NCI-H2196 (cell line): ENCODE measurements around the gene ADCY9.
"Not testable (repeated sequence)": the region's sequence is repeated elsewhere in the genome, so short reads cannot be mapped to it uniquely, and the experiment has no call there.

Experiments
- DNase-seq: peaks from one replicate; lab custom pipeline; 2025; ENCODE audit not compliant: unreplicated experiment; lab: John Stamatoyannopoulos, UW

Gene ADCY9

DNA sequence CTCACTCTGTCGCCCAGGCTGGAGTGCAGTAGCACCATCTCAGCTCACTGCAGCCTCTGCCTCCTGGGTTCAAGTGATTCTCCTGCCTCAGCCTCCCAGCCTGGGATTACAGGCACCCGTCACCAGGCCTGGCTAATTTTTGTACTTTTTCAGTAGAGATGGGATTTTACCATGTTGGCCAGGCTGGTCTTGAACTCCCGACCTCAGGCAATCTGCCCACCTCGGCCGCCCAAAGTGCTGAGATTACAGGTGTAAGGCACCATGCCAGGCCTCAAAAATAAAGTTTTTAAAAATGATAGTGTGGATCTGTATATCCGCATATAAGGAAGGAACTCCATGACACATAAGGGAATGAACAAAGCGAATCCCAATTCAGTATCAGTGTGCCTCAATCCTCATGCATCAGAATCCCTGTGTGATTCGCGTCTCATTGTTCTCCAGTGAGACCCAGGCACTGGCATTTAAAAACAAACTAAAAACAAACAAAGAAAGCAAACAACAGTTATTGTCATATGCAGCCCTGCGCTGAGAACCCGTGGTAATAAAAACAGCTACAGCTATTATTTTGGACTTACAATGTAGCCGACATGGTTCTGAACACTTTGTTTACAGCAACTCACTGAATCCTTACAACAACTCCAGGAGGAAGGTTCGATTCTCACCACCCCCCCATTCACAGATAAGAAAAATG is 181.6 kb downstream of the ADCY9 start:
- DNase-seq, result no peak

DNA sequence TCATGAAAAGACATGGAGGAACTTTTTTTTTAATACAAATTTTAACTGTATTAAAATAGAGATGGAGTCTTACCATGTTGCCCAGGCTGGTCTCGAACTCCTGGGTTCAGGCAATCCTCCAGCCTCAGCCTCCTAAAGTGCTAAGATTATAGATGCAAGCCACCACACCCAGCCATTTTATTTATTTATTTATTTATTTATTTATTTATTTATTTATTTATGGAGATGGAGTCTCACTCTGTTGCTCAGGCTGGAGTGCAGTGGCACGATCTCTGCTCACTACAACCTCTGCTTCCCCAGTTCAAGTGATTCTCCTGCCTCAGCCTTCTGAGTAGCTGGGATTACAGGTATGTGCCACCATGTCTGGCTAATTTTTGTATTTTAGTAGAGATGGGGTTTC is 189.1 kb downstream of the ADCY9 start:
- DNase-seq, result not testable (repeated sequence)

DNA sequence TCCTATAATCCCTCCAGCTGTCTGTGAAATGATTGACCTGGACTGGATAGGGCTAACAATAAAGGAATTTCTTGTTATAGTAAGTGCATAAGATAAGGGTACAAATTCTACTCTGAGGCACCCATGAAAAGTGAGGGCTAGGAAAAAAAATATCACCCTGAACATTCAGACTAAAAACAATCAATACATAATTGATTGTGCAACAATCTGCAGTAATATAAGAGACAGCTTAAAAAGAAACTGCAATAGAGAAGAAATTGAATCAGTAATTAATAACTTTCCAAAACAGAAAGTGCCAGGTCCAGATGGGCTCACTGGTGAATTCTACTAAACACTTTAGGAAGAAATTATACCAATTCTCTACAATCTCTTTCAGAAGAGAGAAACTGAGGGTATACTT is 191.5 kb downstream of the ADCY9 start:
- DNase-seq, result no peak

DNA sequence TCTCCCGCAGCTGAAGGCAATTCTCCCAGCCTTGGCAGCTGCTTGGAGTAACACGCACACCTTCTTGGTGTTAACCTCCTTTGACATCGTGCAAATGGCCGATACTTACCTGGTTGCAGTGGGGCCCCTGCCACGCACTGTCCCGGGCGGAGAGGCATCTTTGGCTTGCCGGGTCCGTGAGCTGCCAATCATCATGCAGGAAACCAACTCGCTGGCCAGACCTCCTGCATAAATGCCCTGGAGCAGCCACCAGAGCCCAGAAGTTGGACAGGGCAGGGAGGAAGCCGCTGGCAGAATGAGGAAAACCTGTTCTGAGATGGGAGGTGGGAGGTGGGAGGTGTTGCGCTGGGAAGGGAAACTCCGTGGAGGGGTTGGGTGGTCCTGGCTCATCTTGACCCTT is 194.0 kb downstream of the ADCY9 start:
- DNase-seq, result no peak

- no peak for DNase-seq
Observed at GRCh38 chr16:3920206-3920605, 196.0 kb downstream of the ADCY9 start.

DNA sequence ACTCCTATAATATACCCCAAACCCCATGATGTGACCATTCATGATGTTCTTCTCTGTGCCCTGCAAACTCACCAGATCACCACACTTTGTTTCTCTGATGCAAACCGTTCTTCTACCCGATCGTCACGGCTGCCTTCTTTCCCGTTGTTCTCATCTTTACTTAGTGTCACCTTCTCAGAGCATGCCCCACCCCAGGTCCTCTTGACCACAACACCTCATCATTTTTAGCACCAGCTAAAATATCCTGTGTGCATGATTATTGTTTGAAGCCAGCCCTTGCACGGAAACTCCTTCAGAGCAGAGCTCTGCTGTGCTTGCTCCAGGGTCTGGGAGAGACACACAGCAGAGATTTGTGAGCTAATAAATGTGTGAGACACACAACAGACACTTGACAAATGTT is 196.8 kb downstream of the ADCY9 start:
- DNase-seq, result no peak

DNA sequence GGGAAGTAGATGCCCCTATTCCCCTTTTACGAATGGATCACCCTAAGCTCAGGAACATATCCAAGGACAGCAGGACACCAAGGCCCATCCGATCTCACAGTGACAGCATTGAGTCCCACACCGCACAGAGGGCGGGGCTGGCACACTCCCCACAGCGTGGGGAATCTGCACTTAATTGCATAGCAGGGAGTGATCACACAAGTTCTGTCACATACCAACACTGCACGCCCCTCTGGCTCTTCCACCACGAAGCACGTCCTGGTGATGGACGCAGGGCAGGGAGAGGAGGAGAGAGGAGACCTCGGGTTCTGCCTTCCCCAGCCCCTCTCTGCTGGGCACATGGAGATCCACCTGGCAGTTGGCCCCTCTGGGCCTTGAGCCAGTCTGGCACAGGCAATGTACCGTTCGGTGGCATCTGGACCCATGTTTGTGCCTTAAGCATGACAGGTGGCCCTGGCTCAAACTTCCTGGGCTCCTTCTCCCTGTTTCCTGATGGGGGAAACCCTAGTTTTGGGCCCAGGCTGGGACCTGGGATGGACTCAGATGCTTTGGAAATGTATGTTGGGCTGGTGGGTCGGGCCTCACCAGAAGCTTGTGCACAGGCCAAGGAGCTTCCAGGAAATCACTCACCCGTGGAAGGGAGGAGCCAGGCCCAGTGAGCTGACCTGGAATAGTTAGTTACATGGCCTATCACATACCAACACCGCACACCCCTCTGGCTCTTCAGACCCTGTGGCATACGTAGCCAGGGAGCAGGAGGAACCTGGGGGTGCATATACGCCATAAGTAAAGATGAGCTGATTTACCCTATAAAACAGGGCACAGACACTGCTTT is 200.6 kb downstream of the ADCY9 start:
- no peak for DNase-seq

GRCh38 chr16:3912897-3913296 is 203.3 kb downstream of the ADCY9 start:
- no peak for DNase-seq
